HG03439 (cell line): ENCODE measurements around the gene SLC6A6.
"Not testable (repeated sequence)": the region's sequence is repeated elsewhere in the genome, so short reads cannot be mapped to it uniquely, and the experiment has no call there.

Experiments used
- ATAC-seq: cut with Tn5 transposase; IDR thresholded peaks from one replicate; pipeline ENCODE4 v1.9.1; 2021; ENCODE audit warnings: mild to moderate bottlenecking, moderate library complexity; ENCODE audit not compliant: unreplicated experiment

The SLC6A6 gene

DNA sequence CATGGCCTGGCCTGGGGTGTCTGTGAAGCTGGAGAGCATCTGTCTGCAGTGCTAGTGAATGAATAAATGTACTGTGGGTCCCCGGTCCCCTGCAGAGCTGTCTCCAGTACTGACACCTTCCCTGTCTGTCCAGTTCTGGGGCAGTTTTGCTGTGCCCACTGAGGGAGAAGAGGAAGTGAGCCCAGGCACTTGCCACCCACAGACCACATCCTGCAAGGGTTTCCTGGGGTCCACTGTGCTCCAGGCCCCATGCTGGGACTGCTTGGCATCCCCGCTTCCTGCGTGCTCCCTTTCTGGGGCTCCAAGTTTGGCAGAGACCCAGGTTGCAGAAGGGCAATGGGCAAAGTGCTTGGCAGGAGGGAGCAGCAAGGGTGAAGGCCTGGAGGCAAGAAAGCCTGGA lies 4.9 kb upstream of the SLC6A6 start:
- no peak for ATAC-seq

- no peak for ATAC-seq
Observed at GRCh38 chr3:14397940-14398796, 4.2 kb upstream of the SLC6A6 start.

GRCh38 chr3:14398797-14399106 lies 3.7 kb upstream of the SLC6A6 start:
- ATAC-seq = no peak

DNA sequence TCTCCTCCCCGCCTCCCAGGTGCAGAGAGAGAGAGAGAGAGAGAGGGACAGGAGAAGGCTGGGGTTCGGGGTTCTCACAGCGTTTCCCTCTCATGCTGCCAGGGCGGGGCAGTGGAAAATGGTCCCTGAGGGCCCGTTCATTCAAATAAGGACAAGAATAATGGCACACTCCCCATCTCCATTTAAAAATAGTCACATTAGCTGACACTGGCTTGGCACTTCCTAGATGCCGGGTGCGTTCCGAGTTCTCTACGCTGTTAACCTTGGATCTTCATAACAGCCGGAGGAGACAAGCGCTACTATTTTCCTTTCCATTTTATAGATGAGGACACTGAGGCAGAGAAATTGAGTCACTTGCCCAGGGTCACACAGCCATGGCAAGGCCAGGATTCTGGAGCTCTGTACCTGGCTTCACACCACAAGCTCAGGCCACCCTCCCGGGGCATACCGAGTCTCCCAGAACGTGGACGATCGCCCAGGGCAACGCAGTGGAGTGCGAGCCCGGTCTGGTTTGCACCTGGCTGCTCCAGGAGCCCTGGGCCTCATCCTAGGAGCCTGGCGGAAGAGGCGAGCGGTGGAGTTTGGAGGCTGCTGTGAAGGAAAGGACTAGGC lies 608 bp upstream of the SLC6A6 start:
- no peak for ATAC-seq

DNA sequence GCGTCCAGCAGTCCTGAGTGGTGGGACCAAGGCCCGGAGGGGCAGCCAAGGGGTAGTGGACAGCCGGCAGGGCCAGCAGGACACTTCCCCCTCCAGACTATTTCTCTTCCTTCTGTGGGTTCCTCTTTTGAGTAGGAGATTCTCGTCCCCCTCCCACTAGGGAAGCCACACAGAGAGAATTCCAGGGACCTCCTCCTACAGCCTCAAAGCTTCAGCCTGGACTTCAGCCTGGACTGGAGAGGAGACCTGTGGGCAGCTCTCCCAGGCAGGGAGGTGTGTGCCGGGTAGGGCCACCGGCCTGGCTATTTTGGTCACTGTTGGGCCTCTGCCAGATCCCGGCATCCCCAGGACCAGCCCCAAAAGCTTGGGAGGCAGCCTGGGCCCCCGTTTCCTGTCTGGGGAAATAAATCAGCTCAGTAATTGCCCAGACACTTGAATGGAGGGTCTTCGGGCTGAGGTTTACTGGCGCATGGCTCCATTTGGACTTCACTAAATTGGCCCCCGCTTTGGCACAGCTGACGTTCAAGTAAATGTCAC lies 1.3 kb downstream of the SLC6A6 start:
- no peak for ATAC-seq

DNA sequence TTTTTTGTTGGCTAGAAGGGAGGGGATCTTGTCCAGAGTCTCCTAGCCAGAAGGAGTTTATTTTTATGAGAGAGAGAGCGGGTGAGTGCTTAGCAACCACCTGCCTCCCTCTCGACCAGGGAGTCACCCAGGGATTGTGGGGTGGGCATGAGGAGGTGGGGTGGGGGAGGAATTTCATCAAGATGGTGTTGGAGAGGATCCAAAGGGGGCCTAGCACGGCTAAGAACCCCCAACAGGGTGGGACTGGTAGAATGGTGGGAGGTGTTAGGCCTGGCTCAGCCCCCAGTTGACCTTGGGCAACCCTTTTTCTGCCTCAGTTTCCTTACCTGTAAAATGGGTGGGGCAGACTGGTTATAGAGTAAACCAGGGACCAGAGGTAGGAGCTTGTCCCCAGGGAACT lies 1.8 kb downstream of the SLC6A6 start:
- no peak for ATAC-seq

GRCh38 chr3:14404631-14405359 lies 2.4 kb downstream of the SLC6A6 start:
- ATAC-seq = no peak

DNA sequence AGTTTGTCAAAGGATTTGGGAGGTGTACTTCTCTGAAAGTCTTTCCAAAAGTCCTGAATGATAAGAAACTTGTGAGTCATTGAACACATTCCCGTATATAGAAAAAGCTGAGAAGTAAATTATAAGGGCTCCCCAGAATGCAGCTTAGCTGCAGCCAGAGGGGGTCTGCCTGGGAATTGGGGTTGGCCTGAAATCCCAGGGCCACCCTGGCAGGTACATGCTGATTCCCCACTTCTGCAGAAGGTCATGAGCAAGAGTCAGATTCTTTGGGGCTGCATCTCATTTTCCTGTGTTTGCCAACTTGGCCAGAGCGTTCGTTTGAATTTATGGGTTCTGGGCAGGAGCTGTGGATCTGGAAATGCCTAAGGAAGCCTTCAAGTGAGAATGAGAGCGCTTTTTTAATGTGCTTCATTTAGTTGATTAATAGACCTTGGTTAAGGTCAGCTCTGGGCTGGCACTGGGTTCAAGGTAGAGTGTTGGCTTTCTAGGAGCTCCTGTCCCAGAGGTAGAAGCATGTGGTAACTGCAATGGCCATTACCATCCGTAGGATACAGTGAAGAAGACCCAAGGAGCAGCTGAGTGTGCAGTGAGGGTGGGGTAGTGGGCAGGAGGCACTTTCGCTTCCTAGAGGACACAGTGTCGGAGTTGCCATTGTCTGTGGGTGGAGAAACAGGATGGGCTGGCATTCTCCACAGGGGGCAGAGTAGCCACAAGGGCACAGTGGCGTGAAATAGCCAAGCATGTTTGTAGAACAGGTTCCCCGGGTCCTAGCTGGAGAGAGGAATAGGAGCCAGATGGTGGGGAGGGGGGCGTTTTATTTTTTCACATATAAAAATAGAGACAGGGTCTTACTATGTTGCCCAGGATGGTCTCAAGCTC lies 3.2 kb downstream of the SLC6A6 start:
- no peak for ATAC-seq

DNA sequence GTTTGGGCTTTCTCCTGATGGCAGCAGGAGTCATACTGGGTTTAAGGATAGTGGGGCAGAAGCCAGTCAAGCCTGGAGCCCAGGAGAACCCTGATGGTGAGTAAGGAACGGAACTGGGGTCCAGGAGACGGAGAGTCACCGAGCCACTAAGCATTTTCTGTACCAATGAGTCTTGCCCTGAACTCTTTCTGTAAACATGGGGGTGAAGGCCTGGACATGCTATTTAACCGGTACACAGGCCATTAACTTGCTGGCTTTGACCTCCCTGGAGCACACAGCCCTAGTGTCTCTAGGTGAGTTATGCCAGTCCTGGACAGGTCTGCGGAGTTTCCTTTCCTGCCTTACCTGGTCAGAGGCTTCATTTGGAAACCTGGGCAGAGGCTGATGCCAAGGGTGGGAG lies 3.9 kb downstream of the SLC6A6 start:
- no peak for ATAC-seq

DNA sequence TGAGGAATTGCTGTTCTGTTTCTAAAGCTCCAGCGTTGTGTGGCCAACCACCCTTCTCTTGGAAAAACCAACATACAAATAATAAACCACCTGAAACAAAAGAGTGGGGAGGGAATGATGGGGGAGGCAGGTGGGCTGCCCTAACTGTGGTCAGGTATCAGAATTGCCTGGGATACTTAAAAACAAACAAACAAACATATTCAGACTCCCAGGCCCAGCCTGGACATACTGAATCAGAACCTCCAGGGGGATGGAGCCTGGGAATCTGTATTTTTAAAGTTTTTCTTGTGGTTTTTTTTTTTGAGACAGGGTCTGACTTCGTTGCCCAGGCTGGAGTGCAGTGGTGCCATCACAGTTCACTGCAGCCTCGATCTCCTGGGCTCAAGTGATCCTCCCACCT lies 4.4 kb downstream of the SLC6A6 start:
- no peak for ATAC-seq

- no peak for ATAC-seq
Observed at GRCh38 chr3:14407203-14407602, 4.8 kb downstream of the SLC6A6 start.

DNA sequence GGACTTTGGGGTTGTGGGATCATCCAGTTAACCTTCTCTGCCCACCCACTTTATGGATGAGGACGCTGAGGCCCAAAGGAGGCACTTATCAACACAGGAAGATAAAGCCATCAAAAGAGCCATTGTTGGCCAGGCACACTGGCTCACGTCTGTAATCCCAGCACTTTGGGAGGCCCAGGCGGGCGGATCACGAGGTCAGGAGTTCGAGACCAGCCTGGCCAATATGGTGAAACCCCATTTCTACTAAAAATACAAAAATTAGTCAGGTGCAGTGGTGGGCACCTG lies 7.3 kb downstream of the SLC6A6 start:
- not testable (repeated sequence) for ATAC-seq

DNA sequence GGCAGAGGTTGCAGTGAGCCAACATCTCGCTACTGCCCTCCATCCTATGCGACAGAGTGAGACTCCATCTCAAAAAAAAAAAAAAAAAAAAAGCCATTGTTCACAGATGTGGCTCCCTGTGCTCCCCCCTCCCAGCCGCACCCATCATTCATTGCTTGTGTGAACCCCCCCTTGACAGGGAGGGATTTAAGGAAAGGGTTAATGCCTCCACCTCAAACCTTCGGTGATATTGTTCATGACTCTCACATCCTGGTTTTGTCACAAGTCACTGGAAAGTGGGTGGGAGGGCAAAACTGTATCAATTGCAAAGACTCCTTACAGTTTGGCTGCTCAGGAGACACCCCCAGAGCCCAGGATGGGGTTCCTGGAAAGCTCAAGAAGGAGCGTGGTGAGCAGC lies 7.7 kb downstream of the SLC6A6 start:
- ATAC-seq = no peak

GRCh38 chr3:14410503-14411165 lies 8.2 kb downstream of the SLC6A6 start:
- no peak for ATAC-seq

- no peak for ATAC-seq
Observed at GRCh38 chr3:14411166-14411526, 8.7 kb downstream of the SLC6A6 start.

DNA sequence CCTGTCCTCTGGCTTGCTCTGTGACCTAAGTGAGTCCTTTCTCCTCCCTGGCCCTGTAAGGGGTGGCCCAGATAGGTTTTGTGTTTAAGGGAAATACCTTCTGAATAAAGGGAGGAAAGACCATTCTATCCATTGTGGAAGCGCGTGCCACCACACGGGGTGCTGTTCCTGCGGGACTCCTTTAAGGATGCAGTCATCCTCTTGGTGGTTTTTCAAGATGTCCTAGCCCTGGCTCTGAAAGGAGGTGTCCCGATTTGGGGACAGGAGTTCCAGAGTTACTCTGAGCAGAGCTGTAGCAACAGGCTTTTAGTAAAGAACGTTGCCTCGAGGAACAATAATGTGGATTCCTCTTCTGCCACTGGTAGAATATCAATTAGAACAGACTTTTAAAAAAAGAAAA lies 9.6 kb downstream of the SLC6A6 start:
- no peak for ATAC-seq

- ATAC-seq = no peak
Observed at GRCh38 chr3:14412831-14413380, 10.5 kb downstream of the SLC6A6 start.

GRCh38 chr3:14413381-14414071 lies 11.1 kb downstream of the SLC6A6 start:
- ATAC-seq = no peak

DNA sequence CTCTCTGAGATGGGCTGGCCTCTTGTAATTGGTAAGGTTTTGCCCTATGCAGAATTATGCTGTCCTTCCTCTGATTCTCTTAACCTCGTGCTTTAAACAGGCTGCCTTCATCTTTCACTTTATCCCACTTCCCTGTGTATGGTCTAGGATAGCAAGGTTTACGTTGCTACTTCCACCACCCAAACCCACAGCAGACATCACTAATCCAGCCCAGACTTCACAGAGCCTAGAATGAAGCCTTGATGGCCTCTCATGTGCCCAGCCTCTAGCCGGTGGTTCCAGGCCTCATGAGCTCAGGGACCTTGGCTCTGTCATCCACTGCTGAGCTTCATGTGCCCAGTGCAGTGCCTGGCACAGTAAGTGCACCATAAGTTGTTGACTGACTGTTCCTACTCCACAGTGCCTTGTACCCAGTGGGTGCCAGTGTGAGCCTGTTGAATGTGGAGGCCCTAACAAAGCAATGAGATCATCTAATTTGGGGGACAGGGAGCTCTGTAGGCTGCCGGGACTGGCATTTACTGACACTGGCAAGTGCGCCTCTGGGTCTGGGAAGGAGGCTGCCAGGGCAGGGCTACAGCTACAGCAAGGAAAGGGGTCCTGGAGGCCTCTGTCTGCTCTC lies 12.5 kb downstream of the SLC6A6 start:
- no peak for ATAC-seq
